Measurements from ENCODE around the gene AIFM1. TPM values are rescaled to one million over a fixed set of nuclear protein-coding genes. Genes with fewer than 3 reads are reported as not detected.

Gene AIFM1
- total and polyA plus RNA-seq, 12 donors, result 37.4 to 163 (median 69.6) TPM

- Histone ChIP-seq H3K27me3 (no peaks in the 10 kb centered on the region), H3K27ac (peak overlapping the region in 1 of 5 donors; percentile 40), H3K36me3 (replicated peaks in 1 of 2) (peaks cover 0 to 12% of the 10 kb centered on the region in 2 donors), H3K9me3 (replicated peaks in 1 of 3) (no peaks in the 10 kb centered on the region), H3K4me3 (no peak overlapping the region), H3K4me1 (replicated peaks in 1 of 2) (no peaks in the 10 kb centered on the region)
- TF ChIP-seq CTCF (IDR thresholded peaks at IDR 0.05) (no peak), POLR2A (IDR thresholded peaks at IDR 0.05) (no peak)
- WGBS, 4 donors, result 60 to 81% (median 79%) methylated on average over 4 to 13 of the region's 13 CpGs
- peak in 1 of 7 donors; percentile 73 for DNase-seq
- intact Hi-C loops (cut with DNase I), result loop anchor here in 1 of 2 donors (10.0 kb wide), 1 partner anchor 70 kb away; no protein-coding TSS in a partner anchor
Observed at GRCh38 chrX:130125091-130125874, 40.4 kb downstream of the AIFM1 start.

GRCh38 chrX:130124577-130124976, 41.1 kb downstream of the AIFM1 start:
- H3K4me1 ChIP-seq (replicated peaks in 1 of 2), result no peaks in the 10 kb centered on the region
- no peaks in the 10 kb centered on the region for H3K9me3 ChIP-seq (replicated peaks in 1 of 3)
- H3K27ac ChIP-seq, result peak overlapping the region in 1 of 5 donors; percentile 29
- H3K4me3 ChIP-seq, result no peak overlapping the region
- H3K27me3 ChIP-seq, result no peaks in the 10 kb centered on the region
- TF ChIP-seq POLR2A (IDR thresholded peaks at IDR 0.05) (no peak), CTCF (IDR thresholded peaks at IDR 0.05) (no peak)
- intact Hi-C loops (cut with DNase I), result loop anchor here in 1 of 2 donors (10.0 kb wide), 1 partner anchor 70 kb away; no protein-coding TSS in a partner anchor
- H3K36me3 ChIP-seq (replicated peaks in 1 of 2), result peaks cover 0 to 5% of the 10 kb centered on the region in 2 donors
- 72 to 91% (median 83%) methylated on average over 4 of the region's 4 CpGs for WGBS, 4 donors
- DNase-seq, result no peak

- H3K9me3 ChIP-seq (replicated peaks in 1 of 3), result no peaks in the 10 kb centered on the region
- H3K4me3 ChIP-seq, result peak overlapping the region in 1 of 4 donors; percentile 42
- no peak for DNase-seq
- no peaks in the 10 kb centered on the region for H3K27me3 ChIP-seq
- H3K36me3 ChIP-seq (replicated peaks in 1 of 2), result no peaks in the 10 kb centered on the region
- H3K4me1 ChIP-seq (replicated peaks in 1 of 2), result no peaks in the 10 kb centered on the region
- intact Hi-C loops (cut with DNase I), result loop anchor here in 1 of 2 donors (10.0 kb wide), 1 partner anchor 73 kb away; no protein-coding TSS in a partner anchor
- TF ChIP-seq CTCF (IDR thresholded peaks at IDR 0.05), result no peak
- TF ChIP-seq POLR2A (IDR thresholded peaks at IDR 0.05), result no peak
- WGBS, 4 donors, result 54 to 80% (median 71%) methylated on average over 11 to 13 of the region's 13 CpGs
- H3K27ac ChIP-seq, result peak overlapping the region in 2 of 5 donors; percentile 44 to 75
Observed at GRCh38 chrX:130121505-130121800, 44.2 kb downstream of the AIFM1 start.

GRCh38 chrX:130120746-130121504, 44.7 kb downstream of the AIFM1 start:
- TF ChIP-seq POLR2A (IDR thresholded peaks at IDR 0.05) (peak in 1 of 2 donors; percentile 38), CTCF (IDR thresholded peaks at IDR 0.05) (peak; percentile 36 to 70 (median 65))
- Histone ChIP-seq H3K36me3 (replicated peaks in 1 of 2) (no peaks in the 10 kb centered on the region), H3K9me3 (replicated peaks in 1 of 3) (no peaks in the 10 kb centered on the region), H3K4me3 (peak overlapping the region in 1 of 4 donors; percentile 42), H3K27ac (peak overlapping the region in 4 of 5 donors; percentile 32 to 86 (median 60)), H3K27me3 (no peaks in the 10 kb centered on the region), H3K4me1 (replicated peaks in 1 of 2) (no peaks in the 10 kb centered on the region)
- intact Hi-C loops (cut with DNase I), result loop anchor here in 1 of 2 donors (10.0 kb wide), 1 partner anchor 74 kb away; no protein-coding TSS in a partner anchor
- peak; percentile 64 to 86 (median 82) for DNase-seq
- 0 to 48% (median 18%) methylated on average over 23 to 57 of the region's 58 CpGs for WGBS, 4 donors
